Measurements from ENCODE around the gene CHMP1A.

GRCh38 chr16:89700649-89701424, 43.3 kb upstream of the CHMP1A start:
- TF ChIP-seq EZH2phosphoT487 (IDR thresholded peaks at IDR 0.05; ENCODE audit: borderline replicate concordance, low read length) (no peak), CTCF (IDR thresholded peaks at IDR 0.05; ENCODE audit: low read depth, low read length, poor library complexity, severe bottlenecking) (peak; percentile 40)

Measured in DOHH2 (cell line).